ENCODE measurements around the gene ADCY5.

ADCY5 gene

GRCh38 chr3:123404391-123404790 is 44.5 kb downstream of the ADCY5 start:
- no peak for DNase-seq

DNA sequence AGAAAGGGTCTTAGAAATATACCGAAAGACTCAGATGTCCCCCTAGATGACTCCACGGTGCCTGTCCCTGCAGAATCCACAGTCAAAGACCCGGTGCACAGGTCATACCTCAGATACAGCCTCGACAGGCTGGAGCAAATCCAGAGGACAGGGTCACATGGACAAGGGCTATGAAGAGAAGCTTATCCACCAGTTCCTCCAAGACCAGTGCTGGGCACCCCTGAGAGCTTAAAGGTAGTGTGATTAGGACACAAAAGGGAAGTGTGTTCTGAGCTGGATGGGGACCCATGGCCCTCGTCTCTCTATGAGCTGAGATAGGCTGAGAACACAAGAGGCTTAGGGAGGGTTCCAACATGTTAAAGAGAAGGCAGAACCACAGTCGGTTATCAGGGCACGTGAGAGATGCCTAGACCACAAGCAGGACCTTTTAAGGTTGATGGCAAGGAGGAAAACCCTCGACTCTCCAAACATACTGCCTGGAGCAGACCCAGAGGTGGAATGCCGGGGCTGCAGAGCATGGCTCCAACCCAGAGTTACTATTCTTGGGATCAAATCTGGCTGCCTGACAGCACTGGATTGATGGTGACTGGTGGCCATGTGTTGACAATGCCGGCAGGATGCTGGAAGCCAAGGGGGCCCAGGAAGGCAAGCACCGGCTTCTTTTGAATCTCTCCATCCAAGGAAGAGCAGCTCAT is 46.9 kb downstream of the ADCY5 start:
- no peak for DNase-seq

- no peak for DNase-seq
Measured at GRCh38 chr3:123400169-123400568, 48.7 kb downstream of the ADCY5 start.

- DNase-seq = no peak
Measured at GRCh38 chr3:123399653-123400052, 49.2 kb downstream of the ADCY5 start.

DNA sequence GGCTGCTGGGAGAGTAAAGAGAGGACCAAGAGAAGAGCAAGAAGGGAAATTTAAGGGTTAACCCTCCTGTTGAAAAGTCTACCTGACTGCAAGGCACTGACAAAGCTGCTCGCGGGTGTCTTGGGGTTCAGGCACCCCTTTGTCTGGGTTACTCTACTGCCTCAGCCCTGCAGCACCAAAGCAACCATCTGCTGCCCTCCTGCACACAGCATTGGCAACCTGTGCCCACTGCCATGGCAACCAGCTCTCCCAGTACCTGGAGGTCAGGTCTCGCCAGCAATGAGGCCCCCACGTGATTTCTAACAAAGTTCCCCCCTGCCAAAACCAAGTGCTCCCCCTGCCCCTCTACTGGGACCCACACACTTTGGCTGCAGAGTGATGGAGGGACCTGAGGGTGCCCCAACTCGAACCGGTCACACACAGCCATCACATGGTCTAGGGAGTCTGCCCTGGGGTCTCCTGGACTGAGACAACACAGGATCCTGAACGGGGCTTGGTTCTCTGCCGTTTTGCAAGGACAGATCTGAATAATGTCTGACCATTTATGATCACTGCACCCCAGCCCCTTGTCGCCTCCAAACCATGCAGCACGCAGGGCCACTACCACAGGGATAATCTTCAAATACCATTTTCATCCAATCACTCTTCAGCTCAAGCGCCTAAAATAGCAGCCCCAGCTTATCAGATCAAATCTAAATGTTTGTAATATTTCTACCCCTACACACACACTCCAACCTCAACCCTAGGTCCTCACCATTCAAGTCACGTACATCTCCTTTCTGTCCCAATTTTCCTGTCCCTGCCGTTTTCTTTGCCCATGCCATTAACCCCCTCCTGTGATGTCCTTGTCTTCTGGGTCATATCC is 50.7 kb downstream of the ADCY5 start:
- DNase-seq = no peak

GRCh38 chr3:123397050-123397590 is 51.8 kb downstream of the ADCY5 start:
- no peak for DNase-seq

DNA sequence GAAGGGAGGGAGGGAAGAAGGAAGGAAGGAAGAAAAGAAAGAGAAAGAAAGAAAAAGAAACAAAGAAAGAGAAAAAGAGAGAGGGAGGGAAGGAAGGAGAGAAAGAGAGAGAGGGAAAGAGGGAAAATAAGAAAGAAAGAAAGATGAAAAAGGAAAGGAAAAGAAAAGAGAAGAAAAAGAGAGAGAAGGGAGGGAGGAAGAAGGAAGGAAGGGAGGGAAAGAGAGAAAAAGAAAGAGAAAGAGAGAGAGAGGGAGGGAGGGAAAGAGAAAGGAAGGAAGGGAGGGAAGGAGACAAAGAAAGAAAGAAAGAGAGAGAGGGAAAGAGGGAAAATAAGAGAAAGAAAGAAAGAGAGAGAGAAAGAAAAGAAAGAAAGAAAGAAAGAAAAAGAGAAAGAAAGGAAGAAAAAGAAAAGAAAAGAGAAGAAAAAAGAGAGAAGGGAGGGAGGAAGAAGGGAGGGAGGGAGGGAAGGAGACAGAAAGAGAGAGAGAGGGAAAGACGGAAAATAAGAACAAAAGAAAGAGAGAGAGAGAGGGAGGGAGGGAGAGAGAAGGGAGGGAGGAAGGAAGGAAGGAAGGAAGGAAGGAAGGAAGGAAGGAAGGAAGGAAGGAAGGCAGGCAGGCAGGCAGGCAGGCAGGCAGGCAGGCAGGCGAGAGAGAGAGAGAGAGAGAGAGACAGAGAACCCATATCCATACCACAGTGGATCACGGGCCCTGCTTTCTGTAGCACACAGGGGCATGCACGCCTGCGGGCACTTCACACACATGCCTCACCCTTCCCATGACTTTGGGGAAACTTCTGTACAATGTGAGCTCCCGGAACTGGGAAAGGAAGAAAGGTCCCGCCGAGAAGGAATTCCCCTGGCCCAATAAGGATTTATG is 52.5 kb downstream of the ADCY5 start:
- no peak for DNase-seq

DNA sequence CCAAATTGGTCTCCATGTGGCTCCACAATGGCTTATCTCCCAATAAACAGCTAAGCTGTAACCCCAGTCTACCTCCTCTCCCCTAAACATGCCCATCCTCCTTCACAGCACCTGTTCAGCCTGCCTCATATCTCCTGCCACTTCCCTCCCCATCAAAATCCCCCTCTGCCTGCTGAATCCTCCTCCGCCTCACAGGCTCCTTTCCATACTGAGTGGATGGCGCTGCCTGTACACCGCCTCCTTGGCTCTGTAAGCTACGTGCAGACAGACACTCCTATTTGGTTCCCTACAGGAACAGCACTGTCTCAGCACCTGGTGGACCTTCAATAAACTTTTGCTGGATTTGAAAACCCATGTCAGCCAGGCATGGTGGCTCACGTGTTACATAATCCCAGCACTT is 53.7 kb downstream of the ADCY5 start:
- no peak for DNase-seq

- no peak for DNase-seq
Measured at GRCh38 chr3:123394391-123395020, 54.4 kb downstream of the ADCY5 start.

DNA sequence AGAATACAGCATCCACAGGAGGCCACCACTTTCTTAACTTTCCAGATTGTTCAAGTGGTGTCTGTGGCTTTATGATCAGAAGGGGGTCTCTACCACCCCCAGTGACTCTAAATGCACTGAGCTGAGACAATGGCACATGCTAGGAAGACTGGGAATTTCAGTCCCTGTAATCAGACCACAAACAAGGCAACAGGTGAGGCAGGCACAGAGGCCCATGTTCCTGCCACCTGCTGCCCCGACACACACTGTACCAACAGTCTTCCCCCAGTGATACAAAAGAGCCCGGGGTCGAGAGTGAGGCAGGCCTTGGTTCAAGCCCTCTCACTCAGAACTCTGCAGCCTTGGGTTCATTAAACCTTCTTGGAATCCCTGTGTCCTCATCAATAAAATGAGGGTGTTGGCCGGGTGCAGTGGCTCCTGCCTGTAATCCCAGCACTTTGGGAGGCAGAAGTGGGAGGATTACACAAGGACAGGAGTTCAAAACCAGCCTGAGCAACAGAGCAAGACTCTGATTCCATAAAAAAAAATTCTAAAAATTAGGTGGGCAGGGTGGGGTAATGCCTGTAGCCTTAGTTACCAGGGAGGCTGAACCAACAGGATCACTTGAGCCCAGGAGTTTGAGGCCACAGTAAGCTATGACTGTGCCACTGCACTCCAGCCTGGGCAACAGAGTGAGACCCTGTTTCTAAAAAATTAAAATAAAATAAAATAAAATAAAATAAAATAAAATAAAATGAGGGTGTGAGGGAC is 55.8 kb downstream of the ADCY5 start:
- DNase-seq = peak; percentile 19

- no peak for DNase-seq
Measured at GRCh38 chr3:123392368-123392767, 56.5 kb downstream of the ADCY5 start.

- DNase-seq = peak; percentile 60
Measured at GRCh38 chr3:123390865-123391600, 57.9 kb downstream of the ADCY5 start.

DNA sequence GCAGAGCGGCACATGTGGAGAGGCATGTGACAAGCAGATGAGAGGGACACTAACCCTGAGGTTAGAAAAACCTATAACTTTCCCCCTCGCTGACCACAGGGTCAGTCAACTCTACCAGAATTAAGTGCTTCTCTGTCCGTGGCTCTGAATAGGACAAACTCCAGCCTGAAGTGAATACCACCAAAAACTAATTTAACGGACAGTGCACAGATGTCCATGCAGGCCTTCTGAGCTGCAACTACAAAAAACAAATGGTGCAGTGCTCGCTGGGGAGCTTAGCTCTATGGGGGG is 59.3 kb downstream of the ADCY5 start:
- DNase-seq = no peak

DNA sequence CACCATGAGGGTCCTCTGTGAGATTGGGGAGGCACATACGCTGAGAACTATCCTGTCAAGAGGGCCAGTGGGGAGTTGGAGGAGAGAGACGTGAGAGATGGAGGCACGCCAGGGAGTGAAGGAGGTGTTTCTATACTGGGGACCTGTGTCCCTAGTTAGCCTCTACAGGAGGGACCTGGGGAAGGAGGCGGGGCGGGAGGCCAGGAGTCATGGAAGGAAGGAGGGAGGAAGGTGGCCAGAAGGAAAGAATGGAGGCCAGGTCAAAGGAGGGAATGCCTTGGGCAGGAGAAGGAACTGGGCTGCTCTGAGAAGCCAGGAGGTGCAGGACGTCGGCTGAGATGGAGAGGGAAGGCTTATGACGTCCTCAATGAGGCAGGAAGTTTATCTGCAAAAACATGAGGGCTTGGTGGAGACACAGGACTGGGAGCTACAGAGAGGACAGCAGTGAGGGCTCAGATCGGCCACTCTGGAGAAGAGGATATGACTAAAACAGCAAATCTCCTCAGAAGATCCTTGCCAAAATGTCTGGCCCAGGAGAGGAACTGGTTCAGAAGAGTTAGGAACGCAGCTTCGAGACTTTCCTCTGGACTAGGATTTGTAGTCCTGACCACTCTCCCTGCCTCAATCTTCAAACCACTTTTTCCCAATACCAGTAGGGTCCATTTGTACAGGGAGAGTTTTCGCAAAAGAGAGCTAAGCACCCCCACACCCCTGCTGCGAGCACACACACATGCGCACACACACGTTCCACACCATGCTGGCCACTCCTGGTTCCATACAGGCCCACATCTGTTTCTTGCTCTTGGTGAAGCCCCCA is 59.9 kb downstream of the ADCY5 start:
- DNase-seq = no peak

- DNase-seq = no peak
Measured at GRCh38 chr3:123388042-123388441, 60.8 kb downstream of the ADCY5 start.

DNA sequence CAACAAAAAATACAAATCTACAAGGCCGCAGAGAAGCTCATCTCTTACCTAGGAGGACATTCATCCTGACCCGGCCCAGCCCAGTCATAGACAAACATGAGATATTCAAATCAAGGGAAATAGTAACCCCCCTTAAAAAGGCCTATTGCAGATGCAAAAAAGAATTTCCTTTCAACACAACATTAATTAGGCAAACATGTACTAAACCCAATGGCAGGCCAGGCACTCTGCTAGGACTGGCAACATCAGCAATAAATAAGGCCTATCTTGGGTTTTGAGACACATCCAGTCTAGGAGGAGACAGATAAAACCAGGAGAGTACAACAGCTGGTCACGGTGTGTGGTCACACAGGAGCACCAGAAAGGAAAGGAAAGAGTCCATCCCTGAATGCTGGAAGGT is 61.4 kb downstream of the ADCY5 start:
- no peak for DNase-seq

DNA sequence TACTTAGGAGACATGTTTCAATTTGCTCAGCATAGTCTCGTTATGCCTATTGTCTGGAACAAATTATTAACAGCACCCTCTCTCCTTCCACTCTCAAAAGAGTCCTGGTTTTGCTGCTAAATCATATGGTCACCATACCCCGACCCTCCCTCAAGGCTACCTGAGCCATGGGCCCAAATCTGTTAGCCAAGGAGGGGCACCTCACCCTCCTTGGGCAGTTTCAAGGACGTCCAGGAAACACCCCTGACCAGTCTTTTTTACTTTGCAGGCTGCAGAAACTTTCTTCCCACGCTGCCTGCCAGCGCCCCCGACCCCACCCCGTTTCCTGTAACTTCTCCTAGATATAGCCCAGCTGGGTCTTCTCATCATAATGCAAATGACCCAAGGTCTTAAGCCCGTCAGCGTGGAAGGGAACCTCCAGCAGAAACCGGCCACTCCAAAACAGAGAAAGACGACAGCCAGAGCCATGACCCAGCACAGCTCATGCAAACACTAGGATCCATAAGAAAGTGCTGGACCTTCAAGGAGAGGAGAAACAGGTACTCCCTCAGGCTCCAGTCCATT is 62.3 kb downstream of the ADCY5 start:
- no peak for DNase-seq

DNA sequence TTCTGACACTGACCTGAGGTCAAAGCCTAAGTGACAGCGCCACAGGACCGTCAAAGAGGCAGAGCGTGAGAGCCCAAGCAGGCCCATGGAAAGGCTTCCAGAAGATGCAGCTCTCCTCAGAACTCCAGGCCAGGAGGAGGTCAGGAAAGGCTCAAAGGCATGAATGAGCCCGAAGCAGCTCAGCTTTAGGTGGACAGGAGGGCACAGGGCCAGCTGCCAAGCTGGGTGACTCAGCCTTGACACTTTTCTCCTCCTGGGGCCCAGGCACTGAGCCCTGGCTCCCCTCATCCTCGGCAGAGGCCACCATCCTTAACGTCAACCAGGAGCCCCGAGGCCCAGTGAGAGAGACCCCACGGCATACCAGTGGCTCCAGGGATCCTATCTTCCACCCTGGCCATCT is 62.9 kb downstream of the ADCY5 start:
- DNase-seq = peak; percentile 40

DNA sequence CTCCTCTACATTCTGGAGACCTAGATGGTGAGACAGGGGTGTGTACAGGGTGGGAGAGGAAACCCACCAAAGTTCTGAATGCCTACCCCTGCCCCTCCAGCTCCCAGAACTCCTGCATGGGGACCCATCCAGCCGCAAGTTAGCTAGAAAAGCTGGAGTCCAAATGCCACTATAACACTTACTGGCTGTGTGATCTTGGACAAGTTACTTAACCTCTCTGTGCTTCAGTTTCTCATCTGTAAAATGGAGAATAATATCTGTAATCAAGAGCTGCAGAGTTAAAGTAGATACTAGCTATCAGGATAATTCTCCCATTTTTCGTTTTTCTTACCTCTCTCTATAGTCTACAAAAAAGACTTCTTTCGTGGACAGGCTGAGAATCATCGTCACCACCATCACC is 63.4 kb downstream of the ADCY5 start:
- DNase-seq = no peak

- DNase-seq = peak; percentile 48
Measured at GRCh38 chr3:123385001-123385401, 63.9 kb downstream of the ADCY5 start.

Data from DMS53 (cell line).